ENCODE data around the gene COG3. TPM values are rescaled to one million over a fixed set of nuclear protein-coding genes. Genes with fewer than 3 reads are reported as not detected.

Gene COG3
- total and polyA plus RNA-seq, 2 experiments from 2014 or later: 17.1 to 23.9 TPM

DNA sequence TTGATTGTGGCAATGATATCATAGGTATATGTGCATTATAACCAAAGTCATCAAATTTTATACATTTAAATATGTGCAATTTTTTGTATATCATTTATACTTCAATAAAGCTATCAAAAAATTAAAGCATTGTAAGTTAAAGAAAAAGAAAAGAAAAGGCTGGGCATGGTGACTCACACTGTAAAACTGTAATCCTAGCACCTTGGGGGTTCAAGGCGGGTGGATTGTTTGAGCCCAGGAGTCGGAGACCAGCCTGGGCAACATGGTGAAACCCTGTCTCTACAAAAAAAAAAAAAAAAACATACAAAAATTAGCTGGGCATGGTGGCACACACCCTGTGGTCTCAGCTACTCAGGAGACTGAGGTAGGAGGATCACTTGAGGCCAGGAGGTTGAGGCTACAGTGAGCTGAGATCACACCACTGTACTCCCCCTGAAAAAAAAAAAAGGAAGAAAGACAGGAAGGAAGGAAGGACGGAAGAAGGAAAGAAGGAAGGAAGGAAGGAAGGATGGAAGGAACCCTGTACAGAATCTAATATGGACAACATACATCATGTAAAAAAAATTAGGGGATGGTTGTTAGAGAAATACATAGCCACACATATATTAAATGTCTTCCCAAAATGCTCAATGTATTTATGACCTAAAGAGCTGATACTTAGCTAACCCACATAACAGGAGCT lies 24.8 kb upstream of the COG3 start:
- no peak for TF ChIP-seq CREB1 (CRISPR knock-in tag; IDR thresholded peaks at IDR 0.05; ENCODE audit: low read depth)
- TF ChIP-seq, protein P1, sequence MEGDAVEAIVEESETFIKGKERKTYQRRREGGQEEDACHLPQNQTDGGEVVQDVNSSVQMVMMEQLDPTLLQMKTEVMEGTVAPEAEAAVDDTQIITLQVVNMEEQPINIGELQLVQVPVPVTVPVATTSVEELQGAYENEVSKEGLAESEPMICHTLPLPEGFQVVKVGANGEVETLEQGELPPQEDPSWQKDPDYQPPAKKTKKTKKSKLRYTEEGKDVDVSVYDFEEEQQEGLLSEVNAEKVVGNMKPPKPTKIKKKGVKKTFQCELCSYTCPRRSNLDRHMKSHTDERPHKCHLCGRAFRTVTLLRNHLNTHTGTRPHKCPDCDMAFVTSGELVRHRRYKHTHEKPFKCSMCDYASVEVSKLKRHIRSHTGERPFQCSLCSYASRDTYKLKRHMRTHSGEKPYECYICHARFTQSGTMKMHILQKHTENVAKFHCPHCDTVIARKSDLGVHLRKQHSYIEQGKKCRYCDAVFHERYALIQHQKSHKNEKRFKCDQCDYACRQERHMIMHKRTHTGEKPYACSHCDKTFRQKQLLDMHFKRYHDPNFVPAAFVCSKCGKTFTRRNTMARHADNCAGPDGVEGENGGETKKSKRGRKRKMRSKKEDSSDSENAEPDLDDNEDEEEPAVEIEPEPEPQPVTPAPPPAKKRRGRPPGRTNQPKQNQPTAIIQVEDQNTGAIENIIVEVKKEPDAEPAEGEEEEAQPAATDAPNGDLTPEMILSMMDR (conservative IDR thresholded peaks at IDR 0.05; ENCODE audit: low read depth in 2 of 2): no peak
- no peak for TF ChIP-seq EZH2 (IDR thresholded peaks at IDR 0.05; ENCODE audit: low read depth, unreplicated experiment)
- no peak for TF ChIP-seq JUNB (IDR thresholded peaks at IDR 0.05; ENCODE audit: unreplicated experiment)
- TF ChIP-seq, protein P2, sequence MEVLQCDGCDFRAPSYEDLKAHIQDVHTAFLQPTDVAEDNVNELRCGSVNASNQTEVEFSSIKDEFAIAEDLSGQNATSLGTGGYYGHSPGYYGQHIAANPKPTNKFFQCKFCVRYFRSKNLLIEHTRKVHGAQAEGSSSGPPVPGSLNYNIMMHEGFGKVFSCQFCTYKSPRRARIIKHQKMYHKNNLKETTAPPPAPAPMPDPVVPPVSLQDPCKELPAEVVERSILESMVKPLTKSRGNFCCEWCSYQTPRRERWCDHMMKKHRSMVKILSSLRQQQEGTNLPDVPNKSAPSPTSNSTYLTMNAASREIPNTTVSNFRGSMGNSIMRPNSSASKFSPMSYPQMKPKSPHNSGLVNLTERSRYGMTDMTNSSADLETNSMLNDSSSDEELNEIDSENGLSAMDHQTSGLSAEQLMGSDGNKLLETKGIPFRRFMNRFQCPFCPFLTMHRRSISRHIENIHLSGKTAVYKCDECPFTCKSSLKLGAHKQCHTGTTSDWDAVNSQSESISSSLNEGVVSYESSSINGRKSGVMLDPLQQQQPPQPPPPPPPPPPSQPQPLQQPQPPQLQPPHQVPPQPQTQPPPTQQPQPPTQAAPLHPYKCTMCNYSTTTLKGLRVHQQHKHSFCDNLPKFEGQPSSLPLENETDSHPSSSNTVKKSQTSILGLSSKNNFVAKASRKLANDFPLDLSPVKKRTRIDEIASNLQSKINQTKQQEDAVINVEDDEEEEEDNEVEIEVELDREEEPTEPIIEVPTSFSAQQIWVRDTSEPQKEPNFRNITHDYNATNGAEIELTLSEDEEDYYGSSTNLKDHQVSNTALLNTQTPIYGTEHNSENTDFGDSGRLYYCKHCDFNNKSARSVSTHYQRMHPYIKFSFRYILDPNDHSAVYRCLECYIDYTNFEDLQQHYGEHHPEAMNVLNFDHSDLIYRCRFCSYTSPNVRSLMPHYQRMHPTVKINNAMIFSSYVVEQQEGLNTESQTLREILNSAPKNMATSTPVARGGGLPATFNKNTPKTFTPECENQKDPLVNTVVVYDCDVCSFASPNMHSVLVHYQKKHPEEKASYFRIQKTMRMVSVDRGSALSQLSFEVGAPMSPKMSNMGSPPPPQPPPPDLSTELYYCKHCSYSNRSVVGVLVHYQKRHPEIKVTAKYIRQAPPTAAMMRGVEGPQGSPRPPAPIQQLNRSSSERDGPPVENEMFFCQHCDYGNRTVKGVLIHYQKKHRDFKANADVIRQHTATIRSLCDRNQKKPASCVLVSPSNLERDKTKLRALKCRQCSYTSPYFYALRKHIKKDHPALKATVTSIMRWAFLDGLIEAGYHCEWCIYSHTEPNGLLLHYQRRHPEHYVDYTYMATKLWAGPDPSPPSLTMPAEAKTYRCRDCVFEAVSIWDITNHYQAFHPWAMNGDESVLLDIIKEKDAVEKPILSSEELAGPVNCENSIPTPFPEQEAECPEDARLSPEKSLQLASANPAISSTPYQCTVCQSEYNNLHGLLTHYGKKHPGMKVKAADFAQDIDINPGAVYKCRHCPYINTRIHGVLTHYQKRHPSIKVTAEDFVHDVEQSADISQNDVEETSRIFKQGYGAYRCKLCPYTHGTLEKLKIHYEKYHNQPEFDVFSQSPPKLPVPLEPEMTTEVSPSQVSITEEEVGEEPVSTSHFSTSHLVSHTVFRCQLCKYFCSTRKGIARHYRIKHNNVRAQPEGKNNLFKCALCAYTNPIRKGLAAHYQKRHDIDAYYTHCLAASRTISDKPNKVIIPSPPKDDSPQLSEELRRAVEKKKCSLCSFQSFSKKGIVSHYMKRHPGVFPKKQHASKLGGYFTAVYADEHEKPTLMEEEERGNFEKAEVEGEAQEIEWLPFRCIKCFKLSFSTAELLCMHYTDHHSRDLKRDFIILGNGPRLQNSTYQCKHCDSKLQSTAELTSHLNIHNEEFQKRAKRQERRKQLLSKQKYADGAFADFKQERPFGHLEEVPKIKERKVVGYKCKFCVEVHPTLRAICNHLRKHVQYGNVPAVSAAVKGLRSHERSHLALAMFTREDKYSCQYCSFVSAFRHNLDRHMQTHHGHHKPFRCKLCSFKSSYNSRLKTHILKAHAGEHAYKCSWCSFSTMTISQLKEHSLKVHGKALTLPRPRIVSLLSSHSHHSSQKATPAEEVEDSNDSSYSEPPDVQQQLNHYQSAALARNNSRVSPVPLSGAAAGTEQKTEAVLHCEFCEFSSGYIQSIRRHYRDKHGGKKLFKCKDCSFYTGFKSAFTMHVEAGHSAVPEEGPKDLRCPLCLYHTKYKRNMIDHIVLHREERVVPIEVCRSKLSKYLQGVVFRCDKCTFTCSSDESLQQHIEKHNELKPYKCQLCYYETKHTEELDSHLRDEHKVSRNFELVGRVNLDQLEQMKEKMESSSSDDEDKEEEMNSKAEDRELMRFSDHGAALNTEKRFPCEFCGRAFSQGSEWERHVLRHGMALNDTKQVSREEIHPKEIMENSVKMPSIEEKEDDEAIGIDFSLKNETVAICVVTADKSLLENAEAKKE (CRISPR knock-in tag; IDR thresholded peaks at IDR 0.05): no peak
- no peak for TF ChIP-seq NANOG (IDR thresholded peaks at IDR 0.05; ENCODE audit: borderline replicate concordance)
- TF ChIP-seq STAT1 (IDR thresholded peaks at IDR 0.05; ENCODE audit: unreplicated experiment): no peak
- no peak for TF ChIP-seq ZNF114 (CRISPR knock-in tag; IDR thresholded peaks at IDR 0.05)
- no peak for TF ChIP-seq ZNF331 (CRISPR knock-in tag; IDR thresholded peaks at IDR 0.05; ENCODE audit: low read depth)
- no peak for TF ChIP-seq POLR2AphosphoS5 (IDR thresholded peaks at IDR 0.05; ENCODE audit: low read depth)
- TF ChIP-seq, protein P3, sequence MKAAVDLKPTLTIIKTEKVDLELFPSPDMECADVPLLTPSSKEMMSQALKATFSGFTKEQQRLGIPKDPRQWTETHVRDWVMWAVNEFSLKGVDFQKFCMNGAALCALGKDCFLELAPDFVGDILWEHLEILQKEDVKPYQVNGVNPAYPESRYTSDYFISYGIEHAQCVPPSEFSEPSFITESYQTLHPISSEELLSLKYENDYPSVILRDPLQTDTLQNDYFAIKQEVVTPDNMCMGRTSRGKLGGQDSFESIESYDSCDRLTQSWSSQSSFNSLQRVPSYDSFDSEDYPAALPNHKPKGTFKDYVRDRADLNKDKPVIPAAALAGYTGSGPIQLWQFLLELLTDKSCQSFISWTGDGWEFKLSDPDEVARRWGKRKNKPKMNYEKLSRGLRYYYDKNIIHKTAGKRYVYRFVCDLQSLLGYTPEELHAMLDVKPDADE (IDR thresholded peaks at IDR 0.05): no peak
- no peak for TF ChIP-seq EZH2phosphoT487 (IDR thresholded peaks at IDR 0.05; ENCODE audit: unreplicated experiment)
- no peak for TF ChIP-seq REST (IDR thresholded peaks at IDR 0.05; ENCODE audit: unreplicated experiment)
- H3K4me3 Mint-ChIP-seq: no peak overlapping the region
- no peak overlapping the region for H3K4me3 ChIP-seq
- H3F3A ChIP-seq (replicated peaks; ENCODE audit: low read depth): no peaks in the 10 kb centered on the region
- peaks cover 3% of the 10 kb centered on the region; the same call in 1 of the 2 replicates for H3K9me2 ChIP-seq (ENCODE audit: insufficient read depth)
- peaks cover 5% of the 10 kb centered on the region; the same call in 2 of the 3 replicates for H3K4me1 Mint-ChIP-seq
- no peaks in the 10 kb centered on the region for H4K20me1 ChIP-seq (replicated peaks; ENCODE audit: insufficient read depth)
- no peak overlapping the region for H2AFZ ChIP-seq
- no peaks in the 10 kb centered on the region for H3K27me3 ChIP-seq (ENCODE audit: insufficient read depth)
- peaks cover 6% of the 10 kb centered on the region; the same call in 1 of the 2 replicates for H3K4me1 ChIP-seq (ENCODE audit: insufficient read depth)
- no peak overlapping the region for H3K27ac ChIP-seq (ENCODE audit: low read depth)
- no peak for DNase-seq (ENCODE audit: low spot score)
- no peaks in the 10 kb centered on the region for H3K36me3 ChIP-seq (ENCODE audit: insufficient read depth)
- no peak overlapping the region for H3K4me2 ChIP-seq
- peaks cover 8% of the 10 kb centered on the region for H3K27me3 Mint-ChIP-seq (ENCODE audit: insufficient read depth, low read depth, poor library complexity)
- ATAC-seq: no peak
- no peaks in the 10 kb centered on the region for H3K36me3 Mint-ChIP-seq (ENCODE audit: low read depth)
- H3K79me2 ChIP-seq (replicated peaks; ENCODE audit: insufficient read depth): no peaks in the 10 kb centered on the region
- H3K27ac Mint-ChIP-seq: no peak overlapping the region
- H3K9me3 Mint-ChIP-seq: no peaks in the 10 kb centered on the region

Measured in GM23338 (cell line).